ENCODE measurements around the gene IGF2R.

IGF2R gene

DNA sequence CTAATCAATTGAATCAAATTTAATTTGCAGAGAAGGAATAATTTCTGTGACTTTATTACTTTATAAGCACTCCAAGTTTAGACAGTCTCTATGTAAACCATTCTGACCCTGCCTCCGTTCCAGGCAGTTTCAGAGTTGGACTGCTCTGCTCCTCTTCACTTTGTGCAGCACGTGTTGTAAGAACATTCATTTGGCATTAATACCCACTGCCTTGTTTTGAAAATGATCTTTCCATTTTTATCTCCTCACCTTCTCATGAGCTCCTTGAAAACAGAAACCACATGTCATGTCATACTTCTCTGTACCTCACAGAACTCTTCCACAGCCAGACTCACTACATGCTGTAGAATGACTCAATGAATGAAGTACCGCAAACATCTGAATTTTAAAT is 178.3 kb downstream of the IGF2R start:
- no peak for DNase-seq

DNA sequence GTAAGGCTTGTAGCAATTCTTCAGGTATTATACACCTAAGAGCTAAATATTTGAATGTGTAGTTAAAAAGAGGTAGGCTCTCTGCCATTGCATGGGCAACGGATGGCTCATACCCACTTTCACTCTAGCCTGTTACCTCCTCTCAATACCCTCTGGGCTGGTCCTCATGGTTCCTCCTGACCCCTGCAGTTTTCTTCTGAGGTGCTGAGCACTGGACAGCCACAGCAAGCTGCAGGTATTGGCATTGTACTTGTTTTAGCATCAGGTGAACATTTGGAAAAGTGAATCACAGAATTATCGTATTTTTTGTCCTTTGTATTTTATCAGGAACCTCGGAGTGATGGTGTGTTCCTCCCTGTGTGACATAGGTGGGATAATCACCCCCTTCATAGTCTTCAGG is 185.6 kb downstream of the IGF2R start:
- no peak for DNase-seq

DNA sequence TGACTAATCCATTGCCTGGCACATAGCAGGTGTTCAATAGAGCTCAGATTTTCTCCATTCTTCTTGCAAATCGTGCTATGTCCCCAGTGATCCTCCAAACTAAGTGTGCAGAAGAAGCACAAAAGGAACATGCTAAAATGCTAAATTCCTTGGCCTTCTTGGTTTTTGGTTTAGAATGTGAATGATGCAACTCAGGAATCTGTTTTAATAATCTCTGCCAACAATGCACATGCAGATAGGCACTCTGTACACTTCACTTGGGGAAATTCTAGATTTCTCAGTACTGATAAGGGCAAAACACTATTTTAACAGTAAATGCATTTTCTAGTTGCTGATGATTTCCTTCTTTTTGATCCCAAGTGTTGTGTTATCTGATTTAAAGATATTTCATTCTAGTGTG is 188.0 kb downstream of the IGF2R start:
- no peak for DNase-seq

DNA sequence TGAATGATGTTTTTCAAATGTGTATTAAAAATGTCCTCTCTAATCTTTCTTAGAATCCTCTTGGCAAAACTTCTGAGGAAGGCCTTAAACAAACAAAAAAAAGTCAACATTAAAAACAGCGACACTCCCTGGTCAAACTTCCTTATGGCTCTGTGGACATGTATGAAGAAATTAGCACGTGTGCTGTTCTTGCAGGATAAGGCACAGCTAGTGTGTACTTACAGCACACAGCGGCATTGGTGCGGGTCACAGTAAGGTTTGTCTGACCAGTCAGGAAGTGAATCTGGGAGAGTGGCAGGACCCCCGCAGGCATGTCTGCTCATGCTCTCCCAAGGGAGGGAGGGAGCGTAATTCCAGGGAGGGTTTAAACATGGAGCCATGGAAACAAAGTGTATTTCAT is 191.6 kb downstream of the IGF2R start:
- no peak for DNase-seq
